Retinal pigment epithelial cell (primary cell): ENCODE measurements around the gene CHRM4.

Experiments used
- DNase-seq: peaks from one replicate; pipeline ENCODE4 v3.0.0-alpha.2; 2010; ENCODE audit warnings: low read depth
- H3K4me3 ChIP-seq: 2 replicates; pipeline ENCODE4 v1.5.1; 2011; ENCODE audit warnings: mild to moderate bottlenecking, low read length, control low read depth, moderate library complexity
- TF ChIP-seq, protein P1 (sequence below): conservative IDR thresholded peaks from 2 replicates; pipeline ENCODE4 v1.5.1; 2011; ENCODE audit warnings: low read depth, low read length, control low read depth, inconsistent platforms

Gene CHRM4

GRCh38 chr11:46348566-46349401 is 42.8 kb downstream of the CHRM4 start:
- TF ChIP-seq, protein P1, sequence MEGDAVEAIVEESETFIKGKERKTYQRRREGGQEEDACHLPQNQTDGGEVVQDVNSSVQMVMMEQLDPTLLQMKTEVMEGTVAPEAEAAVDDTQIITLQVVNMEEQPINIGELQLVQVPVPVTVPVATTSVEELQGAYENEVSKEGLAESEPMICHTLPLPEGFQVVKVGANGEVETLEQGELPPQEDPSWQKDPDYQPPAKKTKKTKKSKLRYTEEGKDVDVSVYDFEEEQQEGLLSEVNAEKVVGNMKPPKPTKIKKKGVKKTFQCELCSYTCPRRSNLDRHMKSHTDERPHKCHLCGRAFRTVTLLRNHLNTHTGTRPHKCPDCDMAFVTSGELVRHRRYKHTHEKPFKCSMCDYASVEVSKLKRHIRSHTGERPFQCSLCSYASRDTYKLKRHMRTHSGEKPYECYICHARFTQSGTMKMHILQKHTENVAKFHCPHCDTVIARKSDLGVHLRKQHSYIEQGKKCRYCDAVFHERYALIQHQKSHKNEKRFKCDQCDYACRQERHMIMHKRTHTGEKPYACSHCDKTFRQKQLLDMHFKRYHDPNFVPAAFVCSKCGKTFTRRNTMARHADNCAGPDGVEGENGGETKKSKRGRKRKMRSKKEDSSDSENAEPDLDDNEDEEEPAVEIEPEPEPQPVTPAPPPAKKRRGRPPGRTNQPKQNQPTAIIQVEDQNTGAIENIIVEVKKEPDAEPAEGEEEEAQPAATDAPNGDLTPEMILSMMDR = no peak
- no peak for DNase-seq
- peak overlapping the region; percentile 81 for H3K4me3 ChIP-seq

DNA sequence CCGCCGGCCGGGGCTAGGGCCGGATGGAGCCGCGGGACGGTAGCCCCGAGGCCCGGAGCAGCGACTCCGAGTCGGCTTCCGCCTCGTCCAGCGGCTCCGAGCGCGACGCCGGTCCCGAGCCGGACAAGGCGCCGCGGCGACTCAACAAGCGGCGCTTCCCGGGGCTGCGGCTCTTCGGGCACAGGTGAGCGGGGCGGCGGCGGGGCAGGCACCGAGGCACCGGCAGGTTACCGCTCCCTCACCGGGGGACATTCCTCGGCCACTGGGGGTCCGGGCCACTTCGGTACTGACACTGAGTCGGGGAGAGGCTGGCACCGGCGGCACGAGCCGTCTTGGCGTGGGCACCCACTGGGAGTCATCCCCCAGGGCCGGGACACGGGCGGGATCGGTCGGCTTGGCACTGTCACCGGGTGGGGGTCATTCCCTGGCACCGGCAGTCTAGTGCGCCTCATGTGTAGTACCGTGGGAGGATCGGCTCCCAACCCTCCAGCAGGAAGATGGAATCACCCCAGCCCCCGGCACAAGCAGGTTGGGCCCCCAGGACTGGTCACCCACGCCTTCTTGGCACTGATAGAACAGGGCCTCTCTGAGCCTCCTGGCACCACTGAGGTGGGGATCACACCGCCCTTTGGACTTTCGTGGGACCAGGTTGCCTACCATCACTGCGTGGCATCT is 43.8 kb downstream of the CHRM4 start:
- DNase-seq = no peak
- H3K4me3 ChIP-seq = peak overlapping the region; percentile 81
- TF ChIP-seq, protein P1 = no peak

GRCh38 chr11:46346886-46347636 is 44.5 kb downstream of the CHRM4 start, which contains the start of gene DGKZ:
Gene DGKZ, plus strand, starts transcription at chr11:46347463. Its CDS starts 197 bp downstream, at chr11:46347660.
- peak within 1 kb of the TSS; percentile 81 for H3K4me3 ChIP-seq
- no peak for DNase-seq
- TF ChIP-seq, protein P1 = peak; percentile 36

- no peak overlapping the region for H3K4me3 ChIP-seq
- TF ChIP-seq, protein P1 = no peak
- no peak for DNase-seq
Measured at GRCh38 chr11:46345881-46346484, 45.6 kb downstream of the CHRM4 start.

- no peak overlapping the region for H3K4me3 ChIP-seq
- no peak for DNase-seq
- TF ChIP-seq, protein P1 = no peak
Measured at GRCh38 chr11:46345131-46345597, 46.4 kb downstream of the CHRM4 start.

DNA sequence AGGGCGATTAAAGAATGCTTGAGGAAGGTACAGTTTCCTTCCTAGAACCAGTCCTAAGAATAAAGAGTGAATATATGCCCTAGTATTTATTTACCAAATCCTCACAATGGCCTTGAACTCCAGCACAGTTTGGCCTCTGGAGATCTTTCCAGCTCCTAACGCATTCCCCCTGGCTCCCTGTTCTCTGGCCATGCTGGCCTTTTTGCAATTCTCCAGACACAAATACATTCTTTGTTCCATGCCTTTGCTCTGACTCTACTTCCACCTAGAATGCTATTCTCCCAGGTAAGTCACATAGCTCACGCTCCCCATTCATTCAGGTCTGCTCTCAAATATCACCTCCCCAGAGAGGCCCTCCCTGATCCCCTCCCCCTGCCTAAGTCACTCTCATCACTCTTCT is 48.1 kb downstream of the CHRM4 start:
- TF ChIP-seq, protein P1 = no peak

More for the DNA sequence above, 48.1 kb downstream of the CHRM4 start:
- DNase-seq = no peak
- H3K4me3 ChIP-seq = no peak overlapping the region
